ENCODE measurements around the gene PCSK2.

PCSK2 gene

DNA sequence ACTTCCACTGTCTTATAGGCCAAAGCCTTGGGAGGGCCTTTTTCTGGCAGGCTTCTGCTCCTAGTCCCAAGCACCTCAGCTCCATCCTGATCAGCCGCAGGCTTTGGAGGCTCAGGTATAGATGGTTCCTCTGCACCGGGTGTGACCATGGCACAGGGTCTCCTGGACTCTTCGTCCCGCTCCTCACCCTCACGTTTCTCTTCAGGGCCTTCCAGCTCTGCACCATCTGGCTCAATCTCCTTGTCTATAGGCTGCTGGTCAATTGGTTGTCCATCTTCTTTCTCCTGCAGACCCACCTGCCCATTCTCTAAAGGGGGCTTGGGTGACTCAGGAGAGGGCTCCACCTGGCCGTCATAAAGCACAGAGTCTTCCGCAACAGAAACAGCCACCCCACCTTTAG lies 267.4 kb downstream of the PCSK2 start:
- Histone ChIP-seq H3K27ac (no peak overlapping the region), H3K9me3 (ENCODE audit: severe bottlenecking) (no peaks in the 10 kb centered on the region), H3K27me3 (ENCODE audit: insufficient read depth, low read depth, severe bottlenecking) (no peaks in the 10 kb centered on the region), H3K4me3 (ENCODE audit: low read depth, low read length) (no peak overlapping the region), H3K36me3 (no peaks in the 10 kb centered on the region)
- TF ChIP-seq, protein P1, sequence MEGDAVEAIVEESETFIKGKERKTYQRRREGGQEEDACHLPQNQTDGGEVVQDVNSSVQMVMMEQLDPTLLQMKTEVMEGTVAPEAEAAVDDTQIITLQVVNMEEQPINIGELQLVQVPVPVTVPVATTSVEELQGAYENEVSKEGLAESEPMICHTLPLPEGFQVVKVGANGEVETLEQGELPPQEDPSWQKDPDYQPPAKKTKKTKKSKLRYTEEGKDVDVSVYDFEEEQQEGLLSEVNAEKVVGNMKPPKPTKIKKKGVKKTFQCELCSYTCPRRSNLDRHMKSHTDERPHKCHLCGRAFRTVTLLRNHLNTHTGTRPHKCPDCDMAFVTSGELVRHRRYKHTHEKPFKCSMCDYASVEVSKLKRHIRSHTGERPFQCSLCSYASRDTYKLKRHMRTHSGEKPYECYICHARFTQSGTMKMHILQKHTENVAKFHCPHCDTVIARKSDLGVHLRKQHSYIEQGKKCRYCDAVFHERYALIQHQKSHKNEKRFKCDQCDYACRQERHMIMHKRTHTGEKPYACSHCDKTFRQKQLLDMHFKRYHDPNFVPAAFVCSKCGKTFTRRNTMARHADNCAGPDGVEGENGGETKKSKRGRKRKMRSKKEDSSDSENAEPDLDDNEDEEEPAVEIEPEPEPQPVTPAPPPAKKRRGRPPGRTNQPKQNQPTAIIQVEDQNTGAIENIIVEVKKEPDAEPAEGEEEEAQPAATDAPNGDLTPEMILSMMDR (IDR thresholded peaks at IDR 0.05; ENCODE audit: low read depth, low read length): no peak
- DNase-seq: no peak

DNA sequence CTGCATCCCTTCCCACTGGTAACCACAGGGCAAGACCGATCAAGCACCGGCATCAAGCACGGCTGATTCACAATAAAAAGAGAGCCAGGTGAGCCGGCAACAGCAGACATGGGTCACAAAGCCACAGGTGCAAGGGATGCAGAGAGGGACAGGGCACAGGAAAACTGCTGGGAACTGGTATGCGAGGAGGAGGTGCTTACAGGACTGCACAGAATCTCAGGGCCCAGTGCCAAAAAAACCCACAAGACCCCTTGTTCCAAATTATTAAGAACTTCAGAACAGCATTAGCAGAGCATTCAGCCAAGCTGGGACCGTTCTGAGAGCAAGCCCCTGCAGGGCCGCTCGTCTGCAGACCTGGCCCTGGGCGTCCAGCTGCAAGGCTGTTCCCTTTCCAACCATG lies 269.0 kb downstream of the PCSK2 start:
- Histone ChIP-seq H3K4me3 (ENCODE audit: low read depth, low read length) (no peak overlapping the region), H3K36me3 (no peaks in the 10 kb centered on the region), H3K27ac (no peak overlapping the region), H3K27me3 (ENCODE audit: insufficient read depth, low read depth, severe bottlenecking) (no peaks in the 10 kb centered on the region), H3K9me3 (ENCODE audit: severe bottlenecking) (no peaks in the 10 kb centered on the region)
- no peak for DNase-seq
- TF ChIP-seq, protein P1 (IDR thresholded peaks at IDR 0.05; ENCODE audit: low read depth, low read length): no peak

GRCh38 chr20:17497821-17498580 lies 271.2 kb downstream of the PCSK2 start:
- DNase-seq: no peak
- Histone ChIP-seq H3K27me3 (ENCODE audit: insufficient read depth, low read depth, severe bottlenecking) (no peaks in the 10 kb centered on the region), H3K9me3 (ENCODE audit: severe bottlenecking) (no peaks in the 10 kb centered on the region), H3K36me3 (no peaks in the 10 kb centered on the region), H3K27ac (no peak overlapping the region), H3K4me3 (ENCODE audit: low read depth, low read length) (no peak overlapping the region)
- TF ChIP-seq, protein P1 (IDR thresholded peaks at IDR 0.05; ENCODE audit: low read depth, low read length): no peak

DNA sequence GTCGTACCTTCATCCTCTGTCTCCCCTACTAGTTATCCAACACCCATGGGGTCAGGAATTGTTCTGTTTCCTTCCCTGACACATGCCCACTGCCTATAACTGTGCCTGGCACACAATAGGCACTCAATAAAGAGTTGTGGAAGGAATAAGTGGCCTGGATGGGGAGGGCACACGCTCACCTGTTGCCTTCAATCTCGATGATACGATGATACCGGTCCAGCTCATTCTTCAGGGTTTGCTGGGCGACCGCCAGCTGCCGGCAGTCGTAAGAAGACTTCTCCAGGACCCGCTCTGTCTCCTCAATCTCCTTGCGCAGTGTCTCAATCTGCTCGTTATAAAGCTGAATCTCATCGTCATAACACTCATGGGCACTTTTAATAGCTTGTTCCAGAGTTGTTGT lies 271.8 kb downstream of the PCSK2 start:
- Histone ChIP-seq H3K36me3 (no peaks in the 10 kb centered on the region), H3K4me3 (ENCODE audit: low read depth, low read length) (no peak overlapping the region), H3K27me3 (ENCODE audit: insufficient read depth, low read depth, severe bottlenecking) (no peaks in the 10 kb centered on the region), H3K27ac (no peak overlapping the region), H3K9me3 (ENCODE audit: severe bottlenecking) (no peaks in the 10 kb centered on the region)
- no peak for DNase-seq
- TF ChIP-seq, protein P1 (IDR thresholded peaks at IDR 0.05; ENCODE audit: low read depth, low read length): no peak

GRCh38 chr20:17499041-17499440 lies 272.2 kb downstream of the PCSK2 start:
- H3K9me3 ChIP-seq (ENCODE audit: severe bottlenecking): no peaks in the 10 kb centered on the region
- DNase-seq: no peak
- H3K27ac ChIP-seq: no peak overlapping the region

More at GRCh38 chr20:17499041-17499440, 272.2 kb downstream of the PCSK2 start:
- Histone ChIP-seq H3K27me3 (ENCODE audit: insufficient read depth, low read depth, severe bottlenecking) (no peaks in the 10 kb centered on the region), H3K36me3 (no peaks in the 10 kb centered on the region), H3K4me3 (ENCODE audit: low read depth, low read length) (no peak overlapping the region)
- TF ChIP-seq, protein P1 (IDR thresholded peaks at IDR 0.05; ENCODE audit: low read depth, low read length): no peak
